GDM1 (cell line): ENCODE results near the gene ANKRD27.
A peak's percentile ranks its signal among the peaks of the same experiment; 100 is the strongest.
"Not testable (repeated sequence)": the region's sequence is repeated elsewhere in the genome, so short reads cannot be mapped to it uniquely, and the experiment has no call there.

ENCODE experiments used
- DNase-seq: peaks from one replicate; lab custom pipeline; 2025; lab: John Stamatoyannopoulos, UW

The ANKRD27 gene

DNA sequence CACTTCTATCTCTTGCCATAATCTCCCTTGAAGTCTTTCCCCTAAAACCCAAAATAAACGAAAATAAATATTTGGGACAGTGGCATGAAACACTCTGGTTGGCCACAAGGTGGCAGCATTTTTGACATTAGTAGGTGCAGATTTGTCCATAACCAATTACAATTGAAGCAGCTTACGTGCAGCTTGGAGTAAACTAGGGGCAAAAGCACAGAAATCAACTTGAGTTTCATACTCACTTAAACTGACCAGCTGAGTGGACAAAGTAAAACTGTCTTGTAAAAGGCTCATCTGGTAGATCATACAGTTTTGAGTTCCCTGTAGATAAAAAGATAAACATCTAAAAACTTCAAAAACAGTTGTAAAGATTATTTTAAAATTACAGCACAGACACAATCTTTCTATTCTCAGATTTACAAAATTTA lies 75.2 kb downstream of the ANKRD27 start:
- DNase-seq, result no peak

DNA sequence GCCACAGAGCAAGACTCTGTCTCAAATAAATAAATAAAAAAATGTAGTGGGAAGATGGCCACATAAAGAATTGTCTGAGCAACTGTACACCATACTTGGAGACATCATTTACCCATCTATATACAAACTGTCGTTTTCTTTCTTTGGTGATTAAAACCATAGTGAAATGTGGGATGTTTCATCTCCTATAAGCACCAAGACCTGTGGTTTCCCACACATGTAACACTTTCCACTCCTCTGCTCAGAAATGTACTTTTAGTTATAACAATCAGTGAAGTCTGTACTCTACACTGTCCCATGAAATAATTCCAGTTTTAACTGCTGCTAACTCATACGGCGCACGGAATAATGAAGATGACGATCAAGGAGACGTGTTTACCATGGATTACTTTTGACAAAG lies 75.7 kb downstream of the ANKRD27 start:
- DNase-seq, result no peak

DNA sequence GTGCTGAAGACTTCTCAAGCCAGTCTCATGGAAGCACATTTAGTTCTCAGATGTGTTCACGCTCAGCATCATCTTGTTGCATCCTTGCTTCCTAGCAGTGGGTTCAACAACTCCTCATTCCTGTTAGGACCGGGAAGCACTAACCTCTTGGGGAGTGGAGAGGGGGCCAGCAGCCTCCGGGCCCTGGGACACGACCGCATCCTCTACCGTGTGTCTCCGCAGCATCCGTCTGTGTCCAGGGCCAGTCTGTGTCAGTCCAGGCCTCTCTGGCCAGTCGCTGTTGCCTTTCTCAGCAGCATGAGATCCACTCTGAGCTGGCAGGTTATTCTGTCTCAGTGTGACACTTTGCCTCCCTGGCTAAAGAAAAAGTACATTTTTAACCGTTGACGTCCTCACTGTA lies 77.0 kb downstream of the ANKRD27 start:
- no peak for DNase-seq

DNA sequence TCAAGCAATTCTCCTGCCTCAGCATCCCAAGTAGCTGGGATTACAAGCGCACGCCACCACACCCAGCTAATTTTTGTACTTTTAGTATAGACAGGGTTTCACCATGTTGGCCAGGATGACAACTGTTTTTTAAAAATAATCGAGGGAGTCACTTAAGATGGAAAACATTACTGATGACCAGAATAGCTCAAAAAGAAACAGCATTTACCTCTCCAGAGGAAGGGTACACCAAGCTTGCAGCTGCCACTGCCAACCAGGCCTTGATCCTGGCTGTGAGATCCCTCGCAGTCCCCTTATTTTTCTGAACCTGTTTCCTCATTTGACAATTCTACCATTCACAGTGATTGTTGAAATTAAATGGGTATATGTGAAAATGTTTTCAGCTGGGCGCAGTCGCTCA lies 79.5 kb downstream of the ANKRD27 start:
- DNase-seq, result no peak

DNA sequence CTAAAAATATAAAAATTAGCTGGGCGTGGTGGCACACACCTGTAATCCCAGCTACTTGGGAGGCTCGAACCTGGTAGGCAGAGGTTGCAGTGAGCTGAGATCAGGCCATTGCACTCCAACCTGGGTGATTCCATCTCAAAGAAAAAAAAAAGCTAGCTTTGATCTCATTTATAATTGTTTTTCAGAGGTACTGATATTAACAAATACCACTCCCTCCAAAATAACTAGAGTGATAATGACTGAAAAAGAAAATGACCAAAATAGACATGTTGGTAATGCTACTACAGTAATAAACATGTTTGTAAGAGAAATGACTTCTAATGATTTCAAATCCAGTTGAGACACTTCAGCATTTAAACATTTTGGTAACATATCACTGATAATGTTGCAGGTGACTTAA lies 81.0 kb downstream of the ANKRD27 start:
- DNase-seq, result no peak

DNA sequence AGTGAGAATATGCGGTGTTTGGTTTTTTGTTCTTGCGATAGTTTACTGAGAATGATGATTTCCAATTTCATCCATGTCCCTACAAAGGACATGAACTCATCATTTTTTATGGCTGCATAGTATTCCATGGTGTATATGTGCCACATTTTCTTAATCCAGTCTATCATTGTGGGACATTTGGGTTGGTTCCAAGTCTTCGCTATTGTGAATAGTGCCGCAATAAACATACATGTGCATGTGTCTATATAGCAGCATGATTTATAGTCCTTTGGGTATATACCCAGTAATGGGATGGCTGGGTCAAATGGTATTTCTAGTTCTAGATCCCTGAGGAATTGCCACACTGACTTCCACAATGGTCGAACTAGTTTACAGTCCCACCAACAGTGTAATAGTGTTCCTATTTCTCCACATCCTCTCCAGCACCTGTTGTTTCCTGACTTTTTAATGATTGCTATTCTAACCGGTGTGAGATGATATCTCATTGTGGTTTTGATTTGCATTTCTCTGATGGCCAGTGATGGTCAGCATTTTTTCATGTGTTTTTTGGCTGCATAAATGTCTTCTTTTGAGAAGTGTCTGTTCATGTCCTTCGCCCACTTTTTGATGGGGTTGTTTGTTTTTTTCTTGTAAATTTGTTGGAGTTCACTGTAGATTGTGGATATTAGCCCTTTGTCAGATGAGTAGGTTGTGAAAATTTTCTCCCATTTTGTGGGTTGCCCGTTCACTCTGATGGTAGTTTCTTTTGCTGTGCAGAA lies 87.1 kb downstream of the ANKRD27 start:
- DNase-seq, result not testable (repeated sequence)

DNA sequence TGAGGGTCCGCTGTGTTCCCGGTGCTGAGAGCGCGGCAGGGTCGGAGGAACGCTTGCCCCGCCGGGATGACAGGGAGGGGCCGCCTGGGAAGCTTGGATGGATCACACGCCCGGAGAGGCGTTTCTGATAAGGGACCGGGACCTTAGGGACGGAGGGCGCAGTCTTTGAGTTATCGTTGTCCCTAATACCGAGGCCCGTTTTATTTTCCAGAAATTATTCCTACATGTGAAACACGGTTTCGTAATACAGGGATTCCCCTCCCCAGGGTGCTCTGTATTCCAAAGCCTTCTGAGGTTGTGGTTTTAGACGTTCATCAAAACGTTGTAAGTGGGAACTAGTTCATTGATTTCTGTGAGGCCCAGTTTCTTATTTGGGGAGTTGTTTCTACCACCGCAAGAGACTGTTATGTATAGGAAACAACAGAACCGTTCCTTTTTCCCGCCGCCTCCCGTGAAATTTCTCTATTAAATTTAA lies 93.2 kb downstream of the ANKRD27 start:
- no peak for DNase-seq

DNA sequence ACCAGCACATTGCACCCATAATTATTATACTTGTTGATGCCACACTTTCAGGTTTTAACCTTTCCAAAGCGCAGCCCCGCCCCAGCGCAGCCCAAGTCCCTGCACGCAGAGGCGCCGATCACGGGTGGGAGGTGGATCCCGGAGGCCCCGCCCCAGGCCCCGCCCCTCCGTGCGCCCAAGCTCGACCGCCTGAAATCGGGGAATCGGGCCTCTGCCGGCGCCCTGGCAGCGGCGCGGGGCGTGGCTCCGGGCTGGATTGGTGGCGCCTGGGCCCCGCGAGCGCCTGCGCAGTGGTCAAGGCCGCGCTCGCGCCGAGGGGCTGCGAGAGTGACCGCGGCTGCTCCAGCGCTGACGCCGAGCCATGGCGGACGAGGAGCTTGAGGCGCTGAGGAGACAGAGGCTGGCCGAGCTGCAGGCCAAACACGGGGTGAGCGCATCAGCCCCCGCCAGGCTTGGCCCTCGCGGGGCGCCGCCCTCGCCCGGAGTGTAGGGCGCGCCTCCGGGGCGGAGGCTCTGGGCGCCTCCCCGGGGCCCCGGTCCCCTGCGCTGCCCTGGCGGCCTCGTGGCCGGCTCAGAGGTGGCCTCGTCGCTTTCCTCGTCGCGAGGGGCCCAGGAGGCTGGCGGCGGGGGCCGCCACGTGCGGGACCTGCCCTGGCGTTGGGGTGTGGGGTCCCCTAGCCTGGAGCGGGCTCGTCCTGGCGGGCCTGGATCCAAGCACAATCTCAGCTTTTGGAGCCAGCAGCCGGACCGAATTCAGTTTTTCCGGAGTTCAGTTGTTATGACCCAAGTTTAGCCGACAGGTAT lies 93.9 kb downstream of the ANKRD27 start, which contains the start of gene PDCD5:
Gene PDCD5 (plus strand): TSS at position 290 of the 804 bp plus-strand sequence. CDS start 72 bp downstream, at position 362.
- DNase-seq, result peak; percentile 95

DNA sequence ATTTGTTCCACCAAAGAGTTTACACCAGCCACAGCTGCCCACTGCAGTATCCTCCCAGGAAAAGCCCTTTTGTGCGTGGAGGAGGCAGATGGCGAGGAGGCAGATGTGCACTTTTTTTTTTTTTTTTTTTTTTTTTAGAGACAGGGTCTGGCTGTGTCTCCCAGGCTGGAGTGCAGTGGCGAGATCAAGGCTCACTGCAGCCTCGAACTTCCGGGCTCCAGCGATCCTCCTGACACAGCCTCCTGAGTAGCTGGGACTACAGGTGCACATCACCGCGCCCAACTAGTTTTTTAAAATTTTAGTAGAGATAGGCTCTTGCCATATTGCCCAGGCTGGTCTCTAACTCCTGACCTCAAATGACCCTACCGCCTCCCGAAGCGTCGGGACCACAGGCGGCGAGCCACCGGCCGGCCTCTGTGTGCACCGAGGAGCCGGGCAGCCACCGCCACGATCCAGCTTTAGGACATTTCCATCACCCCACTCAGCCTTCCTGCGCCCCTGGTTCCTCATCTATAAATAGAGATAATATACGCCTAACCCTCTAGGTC lies 94.6 kb downstream of the ANKRD27 start:
- no peak for DNase-seq

DNA sequence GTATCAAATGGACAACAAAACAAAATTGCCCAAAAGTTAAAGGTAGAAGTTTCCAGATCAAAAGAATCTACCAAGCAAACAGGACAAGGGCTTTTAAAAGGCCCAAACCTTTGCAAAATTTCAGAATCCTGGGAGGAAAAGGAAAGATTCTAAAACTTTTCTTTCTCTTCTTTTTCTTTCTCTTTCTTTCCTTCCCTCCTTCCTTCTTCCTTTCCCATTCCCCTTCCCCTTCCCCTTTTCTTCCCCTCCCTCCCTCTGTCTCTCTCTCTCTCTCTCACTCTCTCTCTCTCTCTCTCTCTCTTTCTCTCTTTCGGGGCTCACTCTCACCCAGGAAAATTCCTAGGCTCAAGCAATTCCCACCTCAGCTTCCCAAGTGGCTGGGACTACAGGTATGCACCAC lies 98.2 kb downstream of the ANKRD27 start:
- no peak for DNase-seq

DNA sequence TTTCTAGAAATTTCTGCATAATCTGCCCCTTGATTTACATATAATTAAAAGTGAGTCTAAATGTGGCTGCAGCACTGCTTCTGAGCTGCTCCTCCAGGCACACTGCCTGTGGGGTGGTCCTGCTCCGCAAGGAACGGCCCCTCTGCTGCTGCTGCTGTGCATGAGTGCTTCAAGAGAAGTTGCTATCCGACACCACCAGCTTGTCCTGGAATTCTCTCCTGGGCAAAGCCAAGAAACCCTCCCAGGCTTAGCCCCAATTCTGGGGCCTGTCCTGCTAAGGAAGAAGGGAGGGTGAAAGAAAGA lies 101.5 kb downstream of the ANKRD27 start:
- DNase-seq, result no peak

DNA sequence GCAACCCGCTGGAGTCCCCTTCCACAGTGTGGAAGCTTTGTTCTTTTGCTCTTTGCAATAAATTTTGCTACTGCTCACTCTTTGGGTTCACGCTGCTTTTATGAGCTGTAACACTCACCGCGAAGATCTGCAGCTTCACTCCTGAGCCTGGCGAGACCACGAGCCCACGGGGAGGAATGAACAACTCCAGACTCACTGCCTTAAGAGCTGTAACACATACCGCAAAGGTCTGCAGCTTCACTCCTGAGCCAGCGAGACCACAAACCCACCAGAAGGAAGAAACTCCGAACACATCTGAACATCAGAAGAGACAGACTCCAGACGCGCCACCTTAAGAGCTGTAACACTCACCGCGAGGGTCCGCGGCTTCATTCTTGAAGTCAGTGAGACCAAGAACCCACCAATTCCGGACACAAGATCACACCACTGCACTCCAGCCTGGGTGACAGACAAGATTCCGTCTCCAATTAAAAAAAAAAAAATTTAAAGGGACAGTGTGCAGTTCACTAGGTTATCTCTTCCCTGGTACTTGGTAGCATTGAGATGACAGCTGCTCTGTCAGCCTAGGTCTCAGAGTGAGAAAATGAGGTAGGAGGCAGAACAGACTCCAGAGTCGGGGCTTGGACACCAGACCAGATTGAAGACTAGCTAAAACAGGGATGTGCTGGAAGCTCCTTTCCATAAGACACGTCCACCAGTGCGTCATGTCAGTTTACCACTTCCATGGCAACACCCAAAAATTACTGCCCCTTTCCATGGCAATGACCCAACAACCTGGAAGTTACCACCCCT lies 102.1 kb downstream of the ANKRD27 start:
- DNase-seq, result not testable (repeated sequence)

DNA sequence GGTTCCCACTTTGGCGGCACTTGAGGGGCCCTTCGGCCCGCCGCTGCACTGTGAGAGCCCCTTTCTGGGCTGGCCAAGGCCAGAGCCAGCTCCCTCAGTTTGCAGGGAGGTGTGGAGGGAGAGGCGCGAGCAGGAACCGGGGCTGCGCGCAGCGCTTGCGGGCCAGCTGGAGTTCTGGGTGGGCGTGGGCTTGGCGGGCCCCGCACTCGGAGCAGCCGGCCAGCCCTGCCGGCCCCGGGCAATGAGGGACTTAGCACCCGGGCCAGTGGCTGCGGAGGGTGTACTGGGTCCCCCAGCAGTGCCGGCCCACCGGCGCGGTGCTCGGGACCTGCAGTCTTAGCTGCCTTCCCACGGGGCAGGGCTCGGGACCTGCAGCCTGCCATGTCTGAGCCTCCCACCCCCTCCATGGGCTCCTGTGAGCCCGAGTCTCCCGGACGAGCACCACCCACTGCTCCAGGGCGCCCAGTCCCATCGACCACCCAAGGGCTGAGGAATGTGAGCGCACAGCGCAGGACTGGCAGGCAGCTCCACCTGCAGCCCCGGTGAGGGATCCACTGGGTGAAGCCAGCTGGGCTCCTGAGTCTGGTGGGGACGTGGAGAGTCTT lies 103.4 kb downstream of the ANKRD27 start:
- DNase-seq, result not testable (repeated sequence)

DNA sequence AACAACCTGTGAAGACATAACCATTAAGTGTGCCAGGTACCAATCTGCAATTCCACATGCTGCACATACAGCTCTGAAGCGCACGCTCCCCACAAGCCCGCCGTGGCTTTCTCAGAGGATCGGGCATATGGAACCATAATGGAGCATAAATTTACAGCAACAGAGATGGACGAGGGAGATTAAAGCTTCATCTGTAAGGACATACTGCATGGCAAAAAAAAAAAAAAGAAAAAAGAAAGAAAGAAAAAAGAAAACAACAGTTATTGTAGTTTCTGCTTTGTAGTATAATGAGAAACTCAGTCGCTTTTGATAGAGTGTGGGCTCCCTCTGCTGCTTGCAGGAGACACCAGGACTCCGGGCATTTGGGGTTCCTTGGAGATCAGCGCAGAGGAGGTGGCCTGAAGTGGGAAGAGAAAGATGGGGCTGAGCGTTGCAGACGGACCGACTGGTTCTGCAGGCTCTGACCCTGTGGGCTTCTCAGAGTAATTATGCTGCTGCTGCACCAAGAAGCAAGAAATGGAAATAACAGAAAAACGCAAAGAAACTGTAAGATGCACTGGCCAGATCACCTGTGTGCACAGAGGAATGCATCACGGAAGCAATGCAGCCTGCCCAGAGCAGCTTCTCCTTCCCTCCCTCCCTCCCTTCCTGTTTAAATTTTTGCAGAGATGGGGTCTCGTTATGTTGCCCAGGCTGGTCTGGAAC lies 104.7 kb downstream of the ANKRD27 start:
- DNase-seq, result peak; percentile 33

DNA sequence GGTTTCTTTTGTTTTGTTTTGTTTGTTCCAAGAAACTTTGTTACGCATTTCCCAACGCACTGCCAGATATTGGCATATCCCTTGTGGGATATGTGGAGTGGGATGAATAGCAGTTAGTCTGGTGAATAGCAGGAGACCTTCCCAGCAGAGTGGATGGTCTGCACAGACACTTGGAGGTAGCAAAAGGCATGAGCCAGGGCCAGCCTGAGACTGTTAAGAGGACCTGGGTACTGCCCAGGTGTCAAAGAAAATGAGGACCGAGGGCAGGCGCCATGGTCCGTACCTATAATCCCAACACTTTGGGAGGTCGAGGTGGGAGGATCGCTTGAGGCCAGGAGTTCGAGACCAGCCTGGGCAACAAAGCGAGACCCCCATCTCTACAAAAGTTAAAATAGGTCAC lies 107.5 kb downstream of the ANKRD27 start:
- DNase-seq, result no peak

DNA sequence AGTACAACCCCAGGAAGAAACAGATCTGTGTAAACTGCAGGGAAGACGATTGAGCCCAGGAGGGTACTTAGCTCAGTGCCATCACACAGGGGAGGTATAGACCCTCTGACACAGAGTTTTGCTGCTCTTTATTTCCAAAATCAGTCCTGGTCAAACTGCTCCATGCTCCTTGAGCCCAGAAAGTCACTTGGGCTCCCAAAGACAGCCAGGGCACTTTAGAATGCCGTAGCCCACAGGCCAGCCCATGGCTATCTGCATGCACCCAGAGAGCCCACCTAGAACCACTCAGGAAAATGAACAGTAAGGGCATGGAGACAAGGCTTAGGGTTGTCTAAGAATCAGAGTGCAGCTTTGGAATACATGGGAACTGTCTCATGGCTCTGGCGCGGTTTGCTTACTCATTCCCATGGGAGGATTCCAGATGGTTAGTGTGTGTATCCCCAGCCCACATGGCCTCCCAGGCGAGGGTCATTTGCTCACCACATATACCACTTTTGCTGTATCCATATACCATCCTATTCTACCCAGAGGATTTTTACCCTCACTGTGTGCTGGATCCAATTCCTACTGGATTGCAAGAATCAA lies 108.6 kb downstream of the ANKRD27 start:
- DNase-seq, result no peak

DNA sequence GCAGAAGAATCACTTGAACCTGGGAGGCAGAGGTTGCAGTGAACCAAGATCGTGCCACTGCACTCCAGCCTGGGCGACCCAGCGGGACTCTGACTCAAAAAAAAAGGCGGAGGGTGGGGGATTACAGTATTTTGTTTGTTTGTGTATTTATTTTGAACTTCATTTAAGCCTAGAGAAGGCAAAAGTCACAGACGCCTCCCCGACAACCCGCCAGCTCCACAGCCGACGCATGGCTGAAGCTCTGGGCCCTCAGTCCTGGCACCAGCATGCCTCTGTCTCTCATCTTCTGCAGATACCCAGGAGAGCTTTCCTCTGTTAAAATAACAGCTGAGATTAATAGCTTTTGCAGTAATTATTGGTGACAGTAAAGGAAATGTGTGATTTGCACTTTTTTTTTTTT lies 111.2 kb downstream of the ANKRD27 start:
- DNase-seq, result no peak

DNA sequence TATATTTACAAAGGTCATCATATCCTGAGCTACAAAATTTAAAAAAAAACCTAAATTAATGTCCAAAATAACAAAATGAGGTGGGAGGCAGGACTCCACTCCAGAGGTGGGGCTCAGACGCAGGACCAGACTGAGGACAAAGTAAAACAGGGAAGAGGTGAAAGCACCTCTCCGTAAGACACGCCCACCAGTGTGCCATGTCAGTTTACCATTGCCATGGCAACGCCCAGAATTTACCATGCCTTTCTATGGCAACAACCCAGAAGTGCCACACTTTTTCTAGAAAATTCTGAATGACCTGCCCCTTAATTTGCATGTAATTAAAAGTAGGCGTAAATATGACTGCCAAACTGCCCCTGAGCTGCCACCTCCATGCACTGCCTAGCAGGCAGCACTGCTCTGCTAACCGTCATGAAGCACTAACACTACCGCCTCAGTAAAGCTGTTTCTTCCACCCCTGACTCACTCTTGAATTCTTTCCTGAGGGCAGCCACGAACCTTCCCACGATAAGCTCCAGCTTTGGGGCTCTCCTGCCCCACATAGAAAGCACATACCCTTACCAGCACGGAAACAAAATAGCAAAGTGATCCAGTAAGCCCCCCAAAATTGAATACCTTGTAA lies 116.3 kb downstream of the ANKRD27 start:
- no peak for DNase-seq

DNA sequence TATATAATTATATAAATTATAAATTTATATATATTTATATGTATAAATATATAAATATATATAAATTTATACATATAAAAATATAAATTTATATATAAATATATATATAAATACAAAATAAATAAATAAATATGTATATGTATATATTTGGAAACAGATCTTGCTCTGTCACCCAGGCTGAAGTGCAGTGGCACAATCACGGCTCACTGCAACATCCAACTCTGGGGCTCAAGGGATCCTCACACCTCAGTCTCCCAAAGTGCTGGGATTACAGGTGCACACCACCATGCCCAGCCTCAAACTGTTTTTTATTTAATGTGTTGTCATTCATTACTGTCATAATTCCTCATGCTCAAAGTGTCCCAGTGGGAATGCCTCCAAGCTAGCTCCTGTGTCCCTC lies 119.2 kb downstream of the ANKRD27 start:
- DNase-seq, result no peak

DNA sequence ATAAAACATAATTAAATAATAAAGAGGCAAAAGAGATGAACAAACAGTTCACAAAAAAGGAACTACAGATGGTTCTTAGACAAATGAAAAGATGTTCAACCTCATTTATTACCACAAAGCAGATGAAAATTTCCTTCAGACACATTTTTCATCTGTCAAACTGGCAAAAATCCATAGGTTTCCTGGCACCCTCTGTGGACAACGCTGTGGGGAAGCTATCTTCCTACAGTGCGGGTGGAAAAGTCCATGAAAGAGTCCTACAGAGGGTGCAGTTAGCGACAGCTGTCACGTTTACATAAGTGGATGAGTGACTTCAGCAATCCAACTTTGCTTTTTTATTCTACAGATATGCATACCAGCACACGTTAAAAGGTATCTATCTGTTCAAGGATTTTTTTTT lies 124.3 kb downstream of the ANKRD27 start:
- DNase-seq, result no peak
